Activated CD4-positive, alpha-beta T cell treated with anti-CD3 and anti-CD28 coated beads, Interleukin-2, Interleukin-4, amounts not matched to agents 100 ng/mL and 50 ng/mL, durations not matched to agents 16 hours and 8 hours (primary cell): Measurements from ENCODE around the gene PCDHGA1.

Source experiments
- DNase-seq: peaks from one replicate; pipeline ENCODE4 v3.0.0-alpha.2; 2020; ENCODE audit warnings: low spot score

PCDHGA1 gene

DNA sequence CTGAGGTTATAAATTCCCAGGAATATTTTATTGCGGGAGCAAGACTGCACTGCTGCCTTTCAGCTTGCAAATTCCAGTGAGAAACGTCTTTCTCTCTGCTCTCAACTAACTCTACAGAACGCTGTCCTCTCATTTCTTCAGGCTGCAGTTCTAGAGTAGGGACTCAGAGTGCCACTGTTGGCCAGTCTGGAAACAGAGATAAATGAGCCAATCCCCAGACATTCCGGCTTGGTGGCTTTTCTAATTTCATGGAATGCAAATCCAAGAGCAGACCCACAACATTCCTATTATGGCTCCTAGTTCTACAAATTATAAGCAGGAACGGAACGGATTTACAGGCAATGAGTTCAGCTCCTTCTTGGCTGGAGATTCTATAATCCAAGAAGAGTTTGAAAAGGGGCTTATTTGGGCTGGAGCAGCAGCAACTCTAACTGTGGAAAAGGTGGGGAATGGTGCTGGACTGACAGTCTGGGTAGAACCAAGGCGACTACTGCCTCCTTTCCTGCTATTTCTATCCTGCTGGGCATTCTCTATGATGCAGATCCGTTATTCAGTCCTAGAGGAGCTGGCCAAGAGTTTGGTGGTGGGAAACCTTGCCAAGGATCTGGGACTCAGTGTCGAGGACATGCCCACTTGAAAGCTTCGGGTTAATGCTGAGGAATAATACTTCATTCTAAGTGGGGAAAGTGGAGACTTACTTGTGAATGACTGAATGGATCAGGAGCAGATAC, 109.3 kb downstream of the PCDHGA1 start:
- DNase-seq, result no peak

DNA sequence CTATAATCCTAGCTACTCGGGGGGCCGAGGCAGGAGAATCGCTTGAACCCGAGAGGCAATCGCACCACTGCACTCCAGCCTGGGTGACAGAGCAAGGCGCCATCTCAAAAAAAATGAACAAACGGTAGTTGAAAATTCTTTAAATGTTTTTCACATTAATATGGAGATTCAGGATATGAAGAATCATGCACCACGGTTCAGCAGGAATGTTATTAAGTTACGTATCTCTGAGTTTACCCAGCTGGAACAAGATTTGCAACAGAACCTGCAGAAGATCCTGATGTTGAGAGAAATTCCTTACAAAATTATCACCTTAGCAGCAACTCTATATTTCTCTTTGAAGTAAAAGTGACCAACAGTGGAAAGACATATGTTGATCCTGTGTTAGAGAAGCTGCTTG, 110.0 kb downstream of the PCDHGA1 start:
- no peak for DNase-seq

DNA sequence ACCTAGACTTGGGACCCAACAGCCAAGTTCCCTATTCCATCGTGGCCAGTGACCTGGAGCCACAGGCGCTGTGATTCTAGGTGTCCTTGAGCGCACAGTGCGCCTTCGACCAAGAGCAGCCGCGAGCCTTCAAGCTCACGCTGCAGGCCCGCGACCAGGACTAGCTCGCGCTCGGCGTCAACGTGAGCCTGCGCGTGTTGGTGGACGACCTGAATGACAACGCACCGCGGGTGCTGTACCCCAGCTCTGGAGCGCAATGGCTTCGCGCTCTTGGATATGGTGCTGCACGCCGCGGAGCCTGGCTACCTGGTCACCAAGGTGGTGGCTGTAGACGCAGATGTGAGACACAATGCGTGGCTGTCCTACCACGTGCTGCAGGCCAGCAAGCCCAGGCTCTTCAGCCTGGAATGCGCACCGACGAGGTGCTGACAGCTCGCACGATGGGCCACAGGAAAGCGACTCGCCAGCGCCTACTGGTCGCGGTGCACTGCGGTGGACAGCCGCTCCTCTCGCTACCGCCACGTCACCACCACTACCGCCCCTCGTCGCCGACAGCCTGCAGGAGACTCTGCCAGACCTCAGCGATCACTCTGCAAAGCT, 111.4 kb downstream of the PCDHGA1 start:
- no peak for DNase-seq

DNA sequence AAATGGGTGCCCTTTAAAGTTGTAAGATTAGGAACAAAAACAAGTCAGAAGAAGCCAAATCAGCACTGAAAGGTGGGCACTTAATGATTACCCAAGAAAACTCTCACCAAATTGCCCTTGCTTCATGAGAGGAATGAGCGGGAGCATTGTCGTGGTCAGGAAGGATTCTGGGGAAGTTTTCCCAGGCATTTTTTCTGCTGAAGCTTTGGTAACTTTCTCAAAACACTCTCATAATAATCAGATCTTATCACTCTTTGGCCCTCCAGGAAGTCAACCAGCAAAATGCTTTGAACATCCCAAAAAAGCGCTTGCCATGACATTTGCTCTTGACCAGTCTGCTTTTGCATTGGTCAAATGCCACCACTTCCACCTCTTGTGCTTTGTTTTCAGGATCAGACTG, 135.0 kb downstream of the PCDHGA1 start:
- no peak for DNase-seq

- DNase-seq, result peak; percentile 39
These were observed 145.4 kb downstream of the PCDHGA1 start, which contains the start of gene PCDHGC3 for GRCh38 chr5:141475625-141476131. Gene PCDHGC3, plus strand, starts transcription at chr5:141475966. Its CDS starts 151 bp downstream, at chr5:141476117.

DNA sequence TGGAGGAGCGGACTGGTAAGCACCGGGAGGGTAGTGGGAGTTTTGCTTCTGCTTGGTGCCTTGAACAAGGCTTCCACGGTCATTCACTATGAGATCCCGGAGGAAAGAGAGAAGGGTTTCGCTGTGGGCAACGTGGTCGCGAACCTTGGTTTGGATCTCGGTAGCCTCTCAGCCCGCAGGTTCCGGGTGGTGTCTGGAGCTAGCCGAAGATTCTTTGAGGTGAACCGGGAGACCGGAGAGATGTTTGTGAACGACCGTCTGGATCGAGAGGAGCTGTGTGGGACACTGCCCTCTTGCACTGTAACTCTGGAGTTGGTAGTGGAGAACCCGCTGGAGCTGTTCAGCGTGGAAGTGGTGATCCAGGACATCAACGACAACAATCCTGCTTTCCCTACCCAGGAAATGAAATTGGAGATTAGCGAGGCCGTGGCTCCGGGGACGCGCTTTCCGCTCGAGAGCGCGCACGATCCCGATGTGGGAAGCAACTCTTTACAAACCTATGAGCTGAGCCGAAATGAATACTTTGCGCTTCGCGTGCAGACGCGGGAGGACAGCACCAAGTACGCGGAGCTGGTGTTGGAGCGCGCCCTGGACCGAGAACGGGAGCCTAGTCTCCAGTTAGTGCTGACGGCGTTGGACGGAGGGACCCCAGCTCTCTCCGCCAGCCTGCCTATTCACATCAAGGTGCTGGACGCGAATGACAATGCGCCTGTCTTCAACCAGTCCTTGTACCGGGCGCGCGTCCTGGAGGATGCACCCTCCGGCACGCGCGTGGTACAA, 146.0 kb downstream of the PCDHGA1 start:
- DNase-seq, result no peak

DNA sequence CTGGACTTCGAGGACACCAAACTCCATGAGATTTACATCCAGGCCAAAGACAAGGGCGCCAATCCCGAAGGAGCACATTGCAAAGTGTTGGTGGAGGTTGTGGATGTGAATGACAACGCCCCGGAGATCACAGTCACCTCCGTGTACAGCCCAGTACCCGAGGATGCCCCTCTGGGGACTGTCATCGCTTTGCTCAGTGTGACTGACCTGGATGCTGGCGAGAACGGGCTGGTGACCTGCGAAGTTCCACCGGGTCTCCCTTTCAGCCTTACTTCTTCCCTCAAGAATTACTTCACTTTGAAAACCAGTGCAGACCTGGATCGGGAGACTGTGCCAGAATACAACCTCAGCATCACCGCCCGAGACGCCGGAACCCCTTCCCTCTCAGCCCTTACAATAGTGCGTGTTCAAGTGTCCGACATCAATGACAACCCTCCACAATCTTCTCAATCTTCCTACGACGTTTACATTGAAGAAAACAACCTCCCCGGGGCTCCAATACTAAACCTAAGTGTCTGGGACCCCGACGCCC, 146.8 kb downstream of the PCDHGA1 start:
- no peak for DNase-seq

DNA sequence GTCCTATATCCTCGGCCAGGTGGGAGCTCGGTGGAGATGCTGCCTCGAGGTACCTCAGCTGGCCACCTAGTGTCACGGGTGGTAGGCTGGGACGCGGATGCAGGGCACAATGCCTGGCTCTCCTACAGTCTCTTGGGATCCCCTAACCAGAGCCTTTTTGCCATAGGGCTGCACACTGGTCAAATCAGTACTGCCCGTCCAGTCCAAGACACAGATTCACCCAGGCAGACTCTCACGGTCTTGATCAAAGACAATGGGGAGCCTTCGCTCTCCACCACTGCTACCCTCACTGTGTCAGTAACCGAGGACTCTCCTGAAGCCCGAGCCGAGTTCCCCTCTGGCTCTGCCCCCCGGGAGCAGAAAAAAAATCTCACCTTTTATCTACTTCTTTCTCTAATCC, 147.5 kb downstream of the PCDHGA1 start:
- no peak for DNase-seq

GRCh38 chr5:141478321-141478945, 148.1 kb downstream of the PCDHGA1 start:
- DNase-seq, result peak; percentile 12

DNA sequence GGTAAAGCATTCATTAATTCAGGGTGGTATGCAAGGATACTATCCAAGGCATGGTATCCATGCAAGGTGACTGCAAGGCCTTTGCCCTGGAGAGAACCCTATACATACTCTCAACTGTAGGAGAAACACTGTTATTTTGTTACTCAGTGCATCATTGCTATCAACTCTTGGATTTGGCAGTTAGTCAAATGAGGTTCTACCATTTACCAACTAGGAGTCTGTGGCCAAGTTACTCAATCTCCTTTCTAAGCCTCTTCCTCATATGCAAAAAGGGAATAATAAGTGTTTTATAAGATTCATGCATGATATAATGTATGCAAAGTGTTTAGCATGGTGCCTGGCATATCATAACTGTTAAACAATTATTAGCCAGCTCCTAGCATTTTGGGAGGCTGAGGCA, 149.5 kb downstream of the PCDHGA1 start:
- no peak for DNase-seq

DNA sequence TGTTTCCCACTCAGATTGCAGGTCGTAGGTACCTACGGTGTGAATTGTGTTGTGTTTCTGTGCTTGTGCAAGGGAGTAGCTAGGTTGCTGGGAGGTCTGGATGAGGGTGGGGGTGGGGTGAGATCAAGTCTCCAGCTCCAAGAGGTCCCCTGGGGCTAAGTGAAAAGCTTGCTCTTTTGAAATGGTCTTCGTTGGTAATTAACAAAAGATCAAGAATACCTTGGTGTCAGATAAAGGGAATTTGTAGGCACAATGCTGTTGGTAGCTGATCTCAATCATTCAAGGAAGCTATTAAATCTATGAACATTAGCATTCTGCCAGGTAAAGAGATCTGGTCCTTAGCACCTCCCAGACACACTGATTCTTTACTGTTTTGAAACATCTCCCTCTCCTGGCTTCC, 153.6 kb downstream of the PCDHGA1 start:
- DNase-seq, result no peak

- DNase-seq, result no peak
These were observed 154.0 kb downstream of the PCDHGA1 start for GRCh38 chr5:141484310-141484640.

DNA sequence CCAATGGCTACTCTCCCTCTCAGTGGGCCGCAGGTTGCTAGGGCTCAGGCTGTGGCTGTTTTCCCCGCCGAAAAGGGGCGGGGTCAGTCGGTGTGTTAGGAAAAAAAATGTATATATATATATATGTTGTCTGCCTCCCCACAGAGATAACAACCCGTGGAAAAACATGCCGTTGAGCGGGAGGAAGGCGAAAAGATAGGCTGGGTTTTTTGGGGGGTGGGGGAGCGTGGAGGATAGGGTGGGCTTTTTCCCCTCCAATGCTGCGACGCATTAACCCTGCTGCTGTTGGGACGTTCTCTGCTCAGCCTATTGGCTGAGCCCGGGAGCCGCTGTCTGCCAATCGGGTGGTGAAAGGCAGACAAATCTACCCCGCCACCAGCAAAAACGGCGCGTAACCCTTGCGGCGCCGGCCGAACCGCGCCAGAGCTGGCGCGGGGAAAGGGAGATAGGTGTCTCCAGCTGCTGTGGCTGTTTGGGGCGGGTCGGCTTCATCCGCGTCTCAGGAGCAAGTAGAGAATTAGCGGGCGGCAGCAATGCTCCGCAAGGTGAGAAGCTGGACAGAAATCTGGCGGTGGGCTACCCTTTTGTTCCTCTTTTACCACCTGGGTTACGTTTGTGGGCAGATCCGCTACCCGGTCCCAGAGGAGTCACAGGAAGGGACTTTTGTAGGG, 154.5 kb downstream of the PCDHGA1 start, which contains the start of gene PCDHGC4:
PCDHGC4 (plus strand) TSS at position 390 of the 671 bp plus-strand sequence; CDS start at position 534, 144 bp downstream.
- DNase-seq, result no peak

DNA sequence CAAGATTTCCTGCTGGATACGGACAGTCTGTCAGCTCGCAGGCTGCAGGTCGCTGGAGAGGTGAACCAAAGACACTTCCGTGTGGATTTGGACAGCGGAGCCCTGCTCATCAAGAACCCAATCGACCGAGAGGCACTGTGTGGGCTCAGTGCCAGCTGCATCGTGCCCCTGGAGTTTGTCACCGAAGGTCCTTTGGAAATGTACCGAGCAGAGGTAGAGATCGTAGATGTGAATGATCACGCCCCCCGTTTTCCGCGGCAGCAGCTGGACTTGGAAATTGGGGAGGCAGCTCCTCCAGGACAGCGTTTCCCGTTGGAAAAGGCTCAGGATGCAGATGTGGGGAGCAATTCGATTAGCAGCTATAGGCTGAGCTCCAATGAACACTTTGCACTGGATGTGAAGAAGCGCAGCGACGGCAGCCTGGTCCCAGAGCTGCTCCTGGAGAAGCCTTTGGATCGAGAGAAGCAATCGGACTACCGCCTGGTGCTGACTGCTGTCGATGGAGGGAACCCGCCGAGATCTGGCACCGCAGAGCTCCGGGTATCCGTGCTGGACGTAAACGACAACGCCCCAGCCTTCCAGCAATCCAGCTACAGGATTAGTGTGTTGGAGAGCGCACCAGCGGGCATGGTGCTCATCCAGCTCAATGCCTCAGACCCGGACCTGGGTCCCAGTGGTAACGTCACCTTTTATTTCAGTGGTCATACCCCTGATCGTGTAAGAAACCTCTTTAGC, 155.2 kb downstream of the PCDHGA1 start:
- no peak for DNase-seq

GRCh38 chr5:141486091-141486490, 155.8 kb downstream of the PCDHGA1 start:
- DNase-seq, result no peak

- DNase-seq, result no peak
These were observed 156.8 kb downstream of the PCDHGA1 start for GRCh38 chr5:141487131-141487530.

- DNase-seq, result no peak
These were observed 158.6 kb downstream of the PCDHGA1 start, which contains the start of gene PCDHGC5 for GRCh38 chr5:141488591-141489561. Gene PCDHGC5, plus strand, starts transcription at chr5:141489081. Its CDS starts 160 bp downstream, at chr5:141489241.

DNA sequence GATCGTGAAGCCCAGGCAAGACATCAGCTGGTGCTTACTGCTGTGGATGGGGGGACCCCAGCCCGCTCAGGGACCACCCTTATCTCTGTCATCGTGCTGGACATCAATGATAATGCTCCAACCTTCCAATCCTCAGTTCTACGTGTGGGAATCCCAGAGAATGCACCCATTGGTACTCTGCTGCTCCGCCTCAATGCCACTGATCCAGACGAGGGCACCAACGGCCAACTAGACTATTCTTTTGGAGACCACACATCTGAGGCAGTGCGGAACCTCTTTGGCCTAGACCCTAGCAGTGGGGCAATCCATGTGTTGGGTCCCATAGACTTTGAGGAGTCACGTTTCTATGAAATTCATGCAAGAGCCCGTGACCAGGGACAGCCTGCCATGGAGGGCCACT, 159.5 kb downstream of the PCDHGA1 start:
- DNase-seq, result no peak

DNA sequence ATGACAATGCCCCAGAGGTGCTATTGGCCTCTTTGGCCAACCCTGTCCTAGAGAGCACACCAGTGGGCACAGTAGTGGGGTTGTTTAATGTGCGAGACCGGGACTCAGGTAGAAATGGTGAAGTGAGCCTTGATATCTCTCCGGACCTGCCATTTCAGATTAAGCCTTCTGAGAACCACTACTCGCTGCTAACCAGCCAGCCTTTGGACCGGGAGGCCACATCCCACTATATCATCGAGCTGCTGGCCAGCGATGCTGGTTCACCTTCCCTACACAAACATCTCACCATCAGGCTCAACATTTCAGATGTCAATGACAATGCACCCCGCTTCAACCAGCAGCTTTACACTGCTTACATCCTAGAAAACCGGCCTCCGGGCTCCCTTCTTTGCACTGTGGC, 160.0 kb downstream of the PCDHGA1 start:
- no peak for DNase-seq
